GM13977 (cell line): ENCODE results near the gene AP3B1.

Experiments used
- DNase-seq: peaks from one replicate; pipeline ENCODE4 v3.0.0; 2012; ENCODE audit warnings: low spot score
- CTCF ChIP-seq: IDR thresholded peaks from 2 replicates; pipeline ENCODE4 v1.5.1; 2012; ENCODE audit warnings: mild to moderate bottlenecking, control low read depth; ENCODE audit not compliant: insufficient read depth; ENCODE audit errors: extremely low read depth, missing control alignments
- in situ Hi-C: fragments of 300-500 bp; cut with MboI; formaldehyde crosslinking; loops from one replicate; pipeline ENCODE4 v1.12.0; 2022; ENCODE audit warnings: low sequenced_read_pairs, low pct_unique_long_range_greater_than_20kb, mixed read lengths, inconsistent platforms; ENCODE audit not compliant: unreplicated experiment

AP3B1 gene

DNA sequence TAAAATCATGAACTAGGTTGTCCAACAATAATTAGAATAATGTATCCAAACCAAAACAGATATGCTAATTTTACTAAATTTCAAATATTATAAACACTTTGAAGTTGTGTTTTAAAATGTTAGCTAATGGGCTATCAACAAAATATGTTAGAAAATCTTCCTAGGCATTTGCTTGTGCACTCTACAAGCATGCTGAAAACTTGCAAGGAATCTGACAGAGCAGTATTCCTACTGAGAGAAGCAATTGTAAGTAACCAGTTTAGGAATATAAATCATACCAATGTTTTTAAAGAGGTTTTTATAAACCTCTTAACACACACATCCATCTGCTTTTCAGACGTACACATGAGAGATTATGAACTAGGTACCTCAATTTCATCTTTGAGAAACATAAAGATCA is 289.9 kb downstream of the AP3B1 start:
- TF ChIP-seq CTCF, result no peak
- DNase-seq, result no peak
- in situ Hi-C loops, result no loop called here

DNA sequence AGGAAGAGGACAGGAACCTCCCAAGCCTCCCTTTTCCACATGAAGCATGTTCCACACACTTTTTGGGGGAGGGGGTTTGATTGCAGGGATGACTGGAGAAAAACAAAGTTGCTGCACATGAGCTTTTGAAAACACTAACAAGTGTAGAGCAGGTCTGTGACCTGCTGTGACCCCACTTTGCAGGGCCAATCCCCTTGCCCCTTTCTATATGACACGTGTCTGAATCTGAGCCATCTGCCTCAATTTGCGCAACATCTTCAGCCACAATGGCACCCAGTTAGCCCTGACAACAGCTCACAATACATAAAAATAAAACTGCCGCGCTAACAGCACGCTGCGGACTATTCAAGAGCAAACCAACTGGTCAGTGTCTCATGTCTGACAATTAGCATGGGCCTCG is 290.6 kb downstream of the AP3B1 start:
- in situ Hi-C loops, result no loop called here
- no peak for DNase-seq
- no peak for TF ChIP-seq CTCF

GRCh38 chr5:78003450-78003849 is 291.0 kb downstream of the AP3B1 start:
- in situ Hi-C loops, result no loop called here
- no peak for TF ChIP-seq CTCF
- no peak for DNase-seq

DNA sequence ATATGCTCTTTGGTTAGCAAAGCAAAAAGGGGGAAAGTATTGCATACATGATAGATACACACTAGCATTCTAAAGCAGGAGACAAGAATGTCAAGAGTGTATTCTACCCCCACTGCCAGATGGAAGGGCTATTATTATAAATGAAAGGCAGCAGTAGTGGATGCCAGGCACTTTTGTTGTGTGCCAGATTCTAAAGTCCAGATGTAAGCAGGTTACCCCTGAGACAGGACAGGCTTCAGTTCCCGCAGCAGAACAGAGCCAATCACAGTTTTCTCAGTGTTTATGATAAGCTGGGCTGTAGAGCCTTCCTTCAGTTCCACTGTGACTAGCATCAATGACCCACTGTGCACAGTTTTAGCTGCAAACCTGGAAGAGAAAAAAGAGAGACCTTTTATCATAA is 291.8 kb downstream of the AP3B1 start:
- in situ Hi-C loops, result no loop called here
- DNase-seq, result no peak
- no peak for TF ChIP-seq CTCF

GRCh38 chr5:78001197-78001596 is 293.3 kb downstream of the AP3B1 start:
- no peak for DNase-seq
- no peak for TF ChIP-seq CTCF
- in situ Hi-C loops, result no loop called here

DNA sequence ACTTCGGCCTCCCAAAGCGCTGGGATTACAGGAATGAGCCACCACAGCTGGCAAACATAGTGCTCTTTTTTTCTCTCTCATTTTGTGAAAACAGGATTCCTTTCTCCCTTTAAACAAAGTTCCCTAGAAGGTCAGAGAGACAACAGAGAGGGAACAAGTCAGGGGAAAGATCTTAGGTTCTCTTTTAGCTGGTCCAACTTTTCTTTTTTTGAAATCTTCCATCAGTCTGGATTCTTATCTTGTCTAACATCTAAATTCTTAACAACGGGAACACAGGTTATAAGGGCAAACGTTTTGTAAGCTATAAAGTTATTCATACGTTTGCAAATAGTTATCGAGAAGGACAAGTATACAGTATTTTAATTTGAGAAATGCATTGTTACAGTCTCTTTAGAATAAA is 294.3 kb downstream of the AP3B1 start:
- in situ Hi-C loops, result no loop called here
- no peak for DNase-seq
- TF ChIP-seq CTCF, result no peak

- DNase-seq, result no peak
- no peak for TF ChIP-seq CTCF
- in situ Hi-C loops, result loop anchor here (25.0 kb wide), 1 partner anchor 362 kb away; the partner anchor contains the start of gene OTP
Observed at GRCh38 chr5:77999399-77999798, 295.1 kb downstream of the AP3B1 start.
